Trophoblast cell (in vitro differentiated cells and primary cell): Measurements from ENCODE around the gene INCA1.

Experiments used
- DNase-seq, 2 donors: peaks; one replicate each; pipeline ENCODE4 v3.0.0-alpha.2; 2016
- H2AFZ ChIP-seq: 2 replicates; pipeline ENCODE4 v1.6.1; 2013; ENCODE audit warnings: low read length, moderate library complexity, mild to moderate bottlenecking; ENCODE audit not compliant: insufficient read depth, poor library complexity
- H2AK5ac ChIP-seq: 2 replicates; pipeline ENCODE4 v1.6.1; 2013; ENCODE audit warnings: mild to moderate bottlenecking, low read length
- H2BK120ac ChIP-seq: 2 replicates; pipeline ENCODE4 v1.6.1; 2013; ENCODE audit warnings: low read length, mild to moderate bottlenecking, moderate library complexity; ENCODE audit not compliant: insufficient read depth, poor library complexity
- H2BK12ac ChIP-seq: 2 replicates; pipeline ENCODE4 v1.6.1; 2013; ENCODE audit warnings: mild to moderate bottlenecking, low read length, moderate library complexity
- H2BK5ac ChIP-seq: 2 replicates; pipeline ENCODE4 v1.6.1; 2013; ENCODE audit warnings: low read length, low read depth, moderate library complexity, mild to moderate bottlenecking; ENCODE audit not compliant: poor library complexity
- H3K14ac ChIP-seq: 2 replicates; pipeline ENCODE4 v1.6.1; 2013; ENCODE audit warnings: mild to moderate bottlenecking, low read length
- H3K18ac ChIP-seq: 2 replicates; pipeline ENCODE4 v1.6.1; 2013; ENCODE audit warnings: mild to moderate bottlenecking, low read length
- H3K23ac ChIP-seq: 2 replicates; pipeline ENCODE4 v1.6.1; 2013; ENCODE audit warnings: low read length
- H3K27ac ChIP-seq: 2 replicates; pipeline ENCODE4 v1.5.1; 2013; ENCODE audit warnings: low read depth, mild to moderate bottlenecking, inconsistent platforms, low read length, moderate library complexity
- H3K27me3 ChIP-seq: 2 replicates; pipeline ENCODE4 v1.6.1; 2013; ENCODE audit warnings: inconsistent platforms, mild to moderate bottlenecking, low read length, moderate library complexity; ENCODE audit not compliant: insufficient read depth
- H3K36me3 ChIP-seq, 2 experiments: 1 replicate in 1 of 2; 2 replicates in 1 of 2; pipeline ENCODE4 v1.6.1; 2013; ENCODE audit warnings: low read length in 2 of 2, mild to moderate bottlenecking in 2 of 2, moderate library complexity in 1 of 2; ENCODE audit not compliant: insufficient read depth in 2 of 2, control insufficient read depth in 1 of 2
- H3K4ac ChIP-seq: 2 replicates; pipeline ENCODE4 v1.6.1; 2013; ENCODE audit warnings: low read depth, mild to moderate bottlenecking, low read length, moderate library complexity
- H3K4me1 ChIP-seq, 2 experiments: 1 replicate in 1 of 2; 2 replicates in 1 of 2; pipeline ENCODE4 v1.6.1; 2013; ENCODE audit warnings: low read length in 2 of 2, mild to moderate bottlenecking in 2 of 2, moderate library complexity in 1 of 2; ENCODE audit not compliant: insufficient read depth in 2 of 2, control insufficient read depth in 1 of 2
- H3K4me2 ChIP-seq: 2 replicates; pipeline ENCODE4 v1.6.1; 2013; ENCODE audit warnings: inconsistent platforms, mild to moderate bottlenecking, low read length, moderate library complexity
- H3K4me3 ChIP-seq: 2 replicates; pipeline ENCODE4 v1.5.1; 2013; ENCODE audit warnings: mild to moderate bottlenecking, low read depth, low read length, inconsistent platforms
- H3K79me1 ChIP-seq: one replicate; pipeline ENCODE4 v1.6.1; 2013; ENCODE audit warnings: low read length
- H3K79me2 ChIP-seq: 2 replicates; pipeline ENCODE4 v1.6.1; 2013; ENCODE audit warnings: low read length, mild to moderate bottlenecking; ENCODE audit not compliant: control insufficient read depth, insufficient read depth, poor library complexity
- H3K9ac ChIP-seq: 2 replicates; pipeline ENCODE4 v1.6.1; 2013; ENCODE audit warnings: mild to moderate bottlenecking, low read length
- H3K9me3 ChIP-seq: 2 replicates; pipeline ENCODE4 v1.6.1; 2013; ENCODE audit warnings: low read depth, mild to moderate bottlenecking, control low read depth, inconsistent platforms, low read length; ENCODE audit not compliant: insufficient read depth
- H4K12ac ChIP-seq: 2 replicates; pipeline ENCODE4 v1.6.1; 2013; ENCODE audit warnings: low read depth, mild to moderate bottlenecking, low read length, moderate library complexity
- H4K8ac ChIP-seq: 2 replicates; pipeline ENCODE4 v1.6.1; 2013; ENCODE audit warnings: low read depth, mild to moderate bottlenecking, low read length, moderate library complexity
- H4K91ac ChIP-seq: one replicate; pipeline ENCODE4 v1.6.1; 2013; ENCODE audit warnings: low read depth, mild to moderate bottlenecking, low read length, moderate library complexity
- WGBS: extraction: QIAGEN DNeasy Blood & Tissue Kit; methylation state at CpG from one replicate; pipeline ENCODE4 v1.1.7; 2013; ENCODE audit warnings: missing lambda C conversion rate; ENCODE audit not compliant: insufficient read length, insufficient coverage; ENCODE audit errors: extremely low coverage; 5-methylcytosine and 5-hydroxymethylcytosine counted together

The INCA1 gene

DNA sequence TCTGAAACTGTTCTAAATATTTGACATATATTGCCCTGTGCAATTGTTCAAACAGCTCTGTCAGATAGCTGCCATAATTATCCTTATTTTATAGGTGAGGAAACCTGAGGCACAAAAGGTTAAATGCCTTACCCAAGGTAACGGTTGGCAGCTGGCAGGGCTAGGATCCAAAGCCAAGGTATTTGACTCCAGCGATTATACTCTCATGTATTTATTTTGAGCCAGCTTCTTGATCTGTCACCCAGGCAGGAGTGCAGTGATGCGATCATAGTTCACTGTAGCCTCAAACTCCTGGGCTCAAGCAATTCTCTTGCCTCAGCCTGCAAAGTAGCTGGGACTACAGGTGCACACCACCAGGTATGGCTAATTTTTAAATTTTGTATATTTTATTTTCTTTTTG is 39.2 kb downstream of the INCA1 start:
- H4K91ac ChIP-seq, result no peak overlapping the region
- H3K4me1 ChIP-seq, result peaks cover 0 to 5% of the 10 kb centered on the region in 2 experiments
- H2AFZ ChIP-seq, result no peak overlapping the region
- no CpG with 5 or more reads among the region's 3 CpGs for WGBS
- no peak overlapping the region for H4K8ac ChIP-seq
- no peak overlapping the region for H3K23ac ChIP-seq
- no peak overlapping the region for H3K4ac ChIP-seq
- no peak overlapping the region for H3K27ac ChIP-seq
- H3K4me2 ChIP-seq, result no peak overlapping the region
- H3K79me2 ChIP-seq, result no peaks in the 10 kb centered on the region
- no peak overlapping the region for H2AK5ac ChIP-seq
- H2BK120ac ChIP-seq, result no peak overlapping the region
- peaks cover 16 to 18% of the 10 kb centered on the region in 2 experiments for H3K36me3 ChIP-seq
- H2BK5ac ChIP-seq, result no peak overlapping the region
- H3K79me1 ChIP-seq, result no peaks in the 10 kb centered on the region
- no peak overlapping the region for H3K9ac ChIP-seq
- no peak overlapping the region for H3K14ac ChIP-seq
- H4K12ac ChIP-seq, result no peak overlapping the region
- no peak overlapping the region for H3K18ac ChIP-seq
- no peaks in the 10 kb centered on the region for H3K27me3 ChIP-seq
- H2BK12ac ChIP-seq, result no peak overlapping the region
- peaks cover 2% of the 10 kb centered on the region for H3K9me3 ChIP-seq
- H3K4me3 ChIP-seq, result no peak overlapping the region
- no peak for DNase-seq

DNA sequence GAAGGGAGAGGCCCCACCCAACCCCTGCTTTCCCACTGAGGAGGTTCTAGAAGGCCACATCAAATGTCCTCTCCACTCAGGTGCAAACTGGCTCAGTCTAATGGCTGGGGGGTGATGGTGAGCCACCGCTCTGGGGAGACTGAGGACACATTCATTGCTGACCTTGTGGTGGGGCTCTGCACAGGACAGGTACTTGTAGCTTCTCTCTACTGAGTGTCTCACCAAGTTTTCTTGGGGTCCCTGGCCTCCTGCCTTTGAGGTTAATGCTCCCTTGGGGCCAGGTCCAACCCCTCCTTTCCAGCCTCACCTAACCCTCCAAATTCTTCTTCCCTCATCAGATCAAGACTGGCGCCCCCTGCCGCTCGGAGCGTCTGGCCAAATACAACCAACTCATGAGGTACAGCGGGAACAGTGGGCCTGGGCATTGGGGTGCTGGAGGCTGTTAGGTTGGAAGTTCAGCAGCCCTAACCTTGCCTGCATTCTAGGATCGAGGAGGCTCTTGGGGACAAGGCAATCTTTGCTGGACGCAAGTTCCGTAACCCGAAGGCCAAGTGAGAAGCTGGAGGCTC is 40.7 kb downstream of the INCA1 start:
- peaks cover 16 to 18% of the 10 kb centered on the region in 2 experiments for H3K36me3 ChIP-seq
- no peak overlapping the region for H2BK5ac ChIP-seq
- H3K79me1 ChIP-seq, result no peaks in the 10 kb centered on the region
- no peak overlapping the region for H4K91ac ChIP-seq
- no peak overlapping the region for H3K18ac ChIP-seq
- H3K79me2 ChIP-seq, result no peaks in the 10 kb centered on the region
- H3K4me3 ChIP-seq, result no peak overlapping the region
- WGBS, result no CpG with 5 or more reads among the region's 10 CpGs
- H3K4ac ChIP-seq, result no peak overlapping the region
- no peak overlapping the region for H2AFZ ChIP-seq
- H2AK5ac ChIP-seq, result no peak overlapping the region
- peak in 1 of 2 donors; percentile 12 for DNase-seq
- H4K12ac ChIP-seq, result no peak overlapping the region
- H2BK12ac ChIP-seq, result no peak overlapping the region
- H3K4me1 ChIP-seq, result peaks cover 0 to 6% of the 10 kb centered on the region in 2 experiments
- no peak overlapping the region for H3K23ac ChIP-seq
- no peaks in the 10 kb centered on the region for H3K27me3 ChIP-seq
- no peak overlapping the region for H4K8ac ChIP-seq
- H2BK120ac ChIP-seq, result no peak overlapping the region
- peaks cover 2% of the 10 kb centered on the region for H3K9me3 ChIP-seq
- H3K9ac ChIP-seq, result no peak overlapping the region
- H3K14ac ChIP-seq, result no peak overlapping the region
- H3K27ac ChIP-seq, result no peak overlapping the region
- no peak overlapping the region for H3K4me2 ChIP-seq

DNA sequence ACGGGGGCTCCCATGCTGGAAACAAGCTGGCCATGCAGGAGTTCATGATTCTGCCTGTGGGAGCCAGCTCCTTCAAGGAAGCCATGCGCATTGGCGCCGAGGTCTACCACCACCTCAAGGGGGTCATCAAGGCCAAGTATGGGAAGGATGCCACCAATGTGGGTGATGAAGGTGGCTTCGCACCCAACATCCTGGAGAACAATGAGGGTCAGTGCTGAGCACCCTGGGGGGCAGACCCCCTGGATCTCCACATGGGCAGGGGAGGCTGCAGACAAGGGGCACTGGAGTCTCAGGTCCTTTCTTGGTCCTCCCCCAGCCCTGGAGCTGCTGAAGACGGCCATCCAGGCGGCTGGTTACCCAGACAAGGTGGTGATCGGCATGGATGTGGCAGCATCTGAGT is 42.2 kb downstream of the INCA1 start:
- no peak overlapping the region for H3K4me3 ChIP-seq
- no peak overlapping the region for H3K27ac ChIP-seq
- peaks cover 9 to 11% of the 10 kb centered on the region in 2 experiments for H3K36me3 ChIP-seq
- peaks cover 3% of the 10 kb centered on the region for H3K79me2 ChIP-seq
- no peaks in the 10 kb centered on the region for H3K27me3 ChIP-seq
- no peak overlapping the region for H2AFZ ChIP-seq
- no peak overlapping the region for H3K14ac ChIP-seq
- H3K9me3 ChIP-seq, result peaks cover 2% of the 10 kb centered on the region
- H3K23ac ChIP-seq, result no peak overlapping the region
- H4K8ac ChIP-seq, result no peak overlapping the region
- H2BK12ac ChIP-seq, result peak overlapping the region; percentile 29
- peaks cover 11 to 20% of the 10 kb centered on the region in 2 experiments for H3K4me1 ChIP-seq
- no CpG with 5 or more reads among the region's 8 CpGs for WGBS
- H4K91ac ChIP-seq, result no peak overlapping the region
- H3K18ac ChIP-seq, result no peak overlapping the region
- no peak overlapping the region for H3K9ac ChIP-seq
- DNase-seq, result no peak
- peak overlapping the region; percentile 32 for H2AK5ac ChIP-seq
- no peak overlapping the region for H2BK120ac ChIP-seq
- no peak overlapping the region for H3K4me2 ChIP-seq
- H3K79me1 ChIP-seq, result peaks cover 6% of the 10 kb centered on the region
- no peak overlapping the region for H2BK5ac ChIP-seq
- no peak overlapping the region for H4K12ac ChIP-seq
- H3K4ac ChIP-seq, result no peak overlapping the region

DNA sequence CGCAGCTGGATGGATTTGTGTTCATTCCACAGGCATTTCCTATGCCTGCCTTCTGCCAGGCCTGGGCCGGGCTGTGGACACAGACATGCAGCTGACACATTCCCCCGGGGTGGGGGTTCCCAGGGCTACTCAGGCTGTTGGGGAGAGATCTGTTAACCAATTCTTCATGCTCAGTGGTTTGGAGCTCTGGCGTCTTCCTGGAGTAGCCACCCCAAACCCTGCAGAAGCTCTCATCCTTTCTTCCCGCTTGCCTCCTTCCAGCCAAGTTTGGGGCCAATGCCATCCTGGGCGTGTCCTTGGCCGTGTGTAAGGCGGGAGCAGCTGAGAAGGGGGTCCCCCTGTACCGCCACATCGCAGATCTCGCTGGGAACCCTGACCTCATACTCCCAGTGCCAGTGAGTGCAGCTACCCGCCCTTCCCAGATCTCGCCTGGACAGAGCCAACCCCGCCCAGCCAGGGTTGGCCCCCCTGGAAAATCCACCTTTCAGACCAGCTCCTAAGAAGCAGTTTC is 43.8 kb downstream of the INCA1 start:
- H3K27me3 ChIP-seq, result no peaks in the 10 kb centered on the region
- H2AFZ ChIP-seq, result no peak overlapping the region
- H3K23ac ChIP-seq, result no peak overlapping the region
- no peak overlapping the region for H4K12ac ChIP-seq
- peaks cover 10% of the 10 kb centered on the region for H3K79me2 ChIP-seq
- H3K18ac ChIP-seq, result no peak overlapping the region
- no peak for DNase-seq
- no peak overlapping the region for H3K4ac ChIP-seq
- peaks cover 20% of the 10 kb centered on the region for H3K79me1 ChIP-seq
- WGBS, result no CpG with 5 or more reads among the region's 14 CpGs
- H3K14ac ChIP-seq, result peak overlapping the region; percentile 2
- H3K4me2 ChIP-seq, result no peak overlapping the region
- H2BK12ac ChIP-seq, result peak overlapping the region; percentile 42
- peak overlapping the region; percentile 3 for H2BK120ac ChIP-seq
- no peak overlapping the region for H3K4me3 ChIP-seq
- H3K36me3 ChIP-seq, result peaks cover 0 to 2% of the 10 kb centered on the region in 2 experiments
- H3K9ac ChIP-seq, result no peak overlapping the region
- H3K4me1 ChIP-seq, result peaks cover 11 to 21% of the 10 kb centered on the region in 2 experiments
- peaks cover 2% of the 10 kb centered on the region for H3K9me3 ChIP-seq
- H4K8ac ChIP-seq, result no peak overlapping the region
- H2AK5ac ChIP-seq, result no peak overlapping the region
- peak overlapping the region; percentile 23 for H3K27ac ChIP-seq
- no peak overlapping the region for H2BK5ac ChIP-seq
- peak overlapping the region; percentile 5 for H4K91ac ChIP-seq
